Spleen (tissue), 11 donors: ENCODE measurements around the gene PIK3C2G. TPM values are rescaled to one million over a fixed set of nuclear protein-coding genes. Genes with fewer than 3 reads are reported as not detected.

Experiments used
- DNase-seq: peaks from one replicate; pipeline ENCODE4 v3.0.0-alpha.2; 2020
- H3K27ac ChIP-seq, 8 donors: fragments of 200-600 bp; sonication (generic) in 7 of 8; 1 replicate in 4 of 8; 2 replicates in 4 of 8; pipeline versions ENCODE4 v1.5.0 to v1.8.0; 2016 to 2021; ENCODE audit warnings: inconsistent platforms in 4 of 8, mild to moderate bottlenecking in 4 of 8, moderate library complexity in 1 of 8
- H3K27me3 ChIP-seq, 7 donors: fragments of 200-600 bp; sonication (generic) in 6 of 7; replicated peaks in 1 of 7; 1 replicate in 4 of 7; 2 replicates in 3 of 7; pipeline versions ENCODE4 v1.5.0 to v1.8.0; 2016 to 2021; ENCODE audit warnings: inconsistent platforms in 3 of 7, mild to moderate bottlenecking in 1 of 7
- H3K36me3 ChIP-seq, 6 donors: fragments of 200-600 bp; sonication (generic) in 5 of 6; 1 replicate in 4 of 6; 2 replicates in 2 of 6; pipeline versions ENCODE4 v1.5.0 to v1.8.0; 2016 to 2021; ENCODE audit warnings: inconsistent platforms in 2 of 6
- H3K4me1 ChIP-seq, 6 donors: fragments of 200-600 bp; sonication (generic) in 5 of 6; 1 replicate in 3 of 6; 2 replicates in 3 of 6; pipeline versions ENCODE4 v1.5.0 to v1.8.0; 2016 to 2021; ENCODE audit warnings: inconsistent platforms in 3 of 6
- H3K4me3 ChIP-seq, 8 donors: fragments of 200-600 bp; sonication (generic) in 7 of 8; 1 replicate in 4 of 8; 2 replicates in 4 of 8; pipeline versions ENCODE4 v1.5.0 to v1.8.0; 2016 to 2021; ENCODE audit warnings: inconsistent platforms in 4 of 8, mild to moderate bottlenecking in 4 of 8, moderate library complexity in 2 of 8
- H3K9me3 ChIP-seq, 8 donors: fragments of 200-600 bp; sonication (generic) in 7 of 8; 1 replicate in 4 of 8; 2 replicates in 4 of 8; pipeline versions ENCODE4 v1.5.0 to v1.8.0; 2016 to 2021; ENCODE audit warnings: inconsistent platforms in 4 of 8
- CTCF ChIP-seq, 11 experiments: fragments of 200-600 bp in 7 of 11; fragments of 450-650 bp in 4 of 11; sonication (generic) in 4 of 11; IDR thresholded peaks in 8 of 11; conservative IDR thresholded peaks in 3 of 11; 1 replicate in 7 of 11; 2 replicates in 4 of 11; pipeline versions ENCODE4 v1.4.0 to v1.8.0; 2016 to 2021; ENCODE audit warnings: antibody characterized with exemption in 11 of 11, inconsistent platforms in 4 of 11, mild to moderate bottlenecking in 1 of 11
- POLR2A ChIP-seq, 3 donors: fragments of 450-650 bp; IDR thresholded peaks; one replicate each; pipeline ENCODE4 v1.5.1; 2017; ENCODE audit warnings: antibody characterized with exemption in 3 of 3, mild to moderate bottlenecking in 1 of 3
- POLR2AphosphoS5 ChIP-seq, 3 donors: sonication (generic); formaldehyde crosslinking; IDR thresholded peaks; one replicate each; pipeline ENCODE4 v1.5.1; 2017; ENCODE audit warnings: antibody characterized with exemption in 3 of 3
- WGBS, 5 donors: extraction: QIAGEN DNeasy Blood & Tissue Kit in 3 of 5; methylation state at CpG; one replicate each; pipeline versions ENCODE4 v1.1.5 to v1.1.7; 2013 to 2018; 5-methylcytosine and 5-hydroxymethylcytosine counted together
- intact Hi-C: fragments of 100-400 bp; cut with DNase I; formaldehyde crosslinking; loops from one replicate; pipeline ENCODE4 v1.15.0; 2023; ENCODE audit warnings: low total_unique reads
- polyA plus RNA-seq, 3 donors: library from polyadenylated mRNA; stranded (reverse); fragments of 200-250 nt; gene quantifications; one replicate each; pipeline ENCODE4 v1.2.1, GENCODE V29; 2013
- total RNA-seq, 7 donors: library from RNA; depleted of rRNA in 3 of 7; stranded (reverse); fragments of >200 nt in 3 of 7; fragmentation: NEBNext Ultra II Directional in 4 of 7; extraction: Animal tissue kit (Norgen Biotek cat#: 25700) in 4 of 7; gene quantifications; one replicate each; pipeline versions ENCODE4 v1.1.0 to v1.2.1, GENCODE V29; 2016 to 2021
- donor health status: healthy with polysubstance abuse.
- donor health status: DM: no; HTN: no; CAD: no; lungs with moderate emphysema.
- donor health status: DM: no; HTN: no; CAD: no.
- donor health status: Bipolar disorder and iron deficiency.
- donor health status: healthy.
- donor health status: DM: no; HTN: no; CAD: no.
- donor health status: DM: yes; HTN: yes; CAD: no.

Gene PIK3C2G
- total and polyA plus RNA-seq, 10 donors: not detected

- intact Hi-C loops: no loop called here
- Histone ChIP-seq H3K4me1 (no peaks in the 10 kb centered on the region), H3K27ac (no peak overlapping the region), H3K9me3 (peaks cover 0 to 6% (median 0%) of the 10 kb centered on the region in 8 donors), H3K4me3 (no peak overlapping the region), H3K36me3 (no peaks in the 10 kb centered on the region), H3K27me3 (no peaks in the 10 kb centered on the region)
- DNase-seq: no peak
- WGBS, 5 donors: 69 to 93% (median 79%) methylated on average over 3 of the region's 3 CpGs
- no peak for TF ChIP-seq POLR2A (IDR thresholded peaks at IDR 0.05)
- TF ChIP-seq POLR2AphosphoS5 (IDR thresholded peaks at IDR 0.05): no peak
- TF ChIP-seq CTCF (IDR thresholded peaks at IDR 0.05 in 8 of 11, conservative IDR thresholded peaks at IDR 0.05 in 3 of 11): no peak
Measured at GRCh38 chr12:18551701-18552100, 290.4 kb downstream of the PIK3C2G start.

- WGBS, 5 donors: 86 to 94% (median 92%) methylated on average over 5 of the region's 5 CpGs
- TF ChIP-seq CTCF (IDR thresholded peaks at IDR 0.05 in 8 of 11, conservative IDR thresholded peaks at IDR 0.05 in 3 of 11) (no peak), POLR2AphosphoS5 (IDR thresholded peaks at IDR 0.05) (no peak), POLR2A (IDR thresholded peaks at IDR 0.05) (no peak)
- DNase-seq: no peak
- H3K27me3 ChIP-seq: no peaks in the 10 kb centered on the region
- no peaks in the 10 kb centered on the region for H3K36me3 ChIP-seq
- H3K4me1 ChIP-seq: no peaks in the 10 kb centered on the region
- H3K9me3 ChIP-seq: peaks cover 0 to 3% (median 0%) of the 10 kb centered on the region in 8 donors
- no peak overlapping the region for H3K4me3 ChIP-seq
- intact Hi-C loops: no loop called here
- H3K27ac ChIP-seq: no peak overlapping the region
Measured at GRCh38 chr12:18552829-18553228, 291.5 kb downstream of the PIK3C2G start.

GRCh38 chr12:18556161-18556560 lies 294.8 kb downstream of the PIK3C2G start:
- DNase-seq: no peak
- TF ChIP-seq CTCF (IDR thresholded peaks at IDR 0.05 in 8 of 11, conservative IDR thresholded peaks at IDR 0.05 in 3 of 11) (no peak), POLR2AphosphoS5 (IDR thresholded peaks at IDR 0.05) (no peak), POLR2A (IDR thresholded peaks at IDR 0.05) (no peak)
- Histone ChIP-seq H3K9me3 (no peaks in the 10 kb centered on the region), H3K4me1 (no peaks in the 10 kb centered on the region), H3K27ac (no peak overlapping the region), H3K36me3 (no peaks in the 10 kb centered on the region), H3K4me3 (no peak overlapping the region), H3K27me3 (no peaks in the 10 kb centered on the region)
- intact Hi-C loops: no loop called here
- WGBS, 5 donors: 72 to 88% (median 78%) methylated on average over 2 of the region's 2 CpGs

DNA sequence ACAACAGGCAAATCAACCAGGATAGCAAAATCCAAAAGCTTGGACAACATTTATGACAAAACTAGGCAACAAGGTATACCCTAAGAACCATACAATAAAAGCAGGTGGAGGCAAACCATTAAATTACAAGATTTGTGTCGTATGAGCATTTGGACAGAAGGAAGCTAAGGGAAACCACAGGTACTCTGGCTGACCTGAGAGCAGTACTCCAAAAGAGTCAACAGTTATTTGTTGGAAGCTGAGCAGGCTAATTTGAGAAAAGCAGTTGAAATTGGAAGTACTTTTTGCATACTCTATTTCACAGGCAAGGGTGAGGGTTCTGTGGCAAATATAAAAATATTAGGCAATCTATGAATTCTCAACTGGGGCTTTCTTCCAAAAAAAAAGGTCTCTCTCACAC lies 297.9 kb downstream of the PIK3C2G start:
- 41 to 78% (median 58%) methylated on average over 1 of the region's 1 CpG for WGBS, 5 donors
- no peak for DNase-seq
- H3K4me3 ChIP-seq: no peak overlapping the region
- no peak overlapping the region for H3K27ac ChIP-seq
- no peaks in the 10 kb centered on the region for H3K36me3 ChIP-seq
- H3K9me3 ChIP-seq: no peaks in the 10 kb centered on the region
- no peak for TF ChIP-seq POLR2A (IDR thresholded peaks at IDR 0.05)
- TF ChIP-seq POLR2AphosphoS5 (IDR thresholded peaks at IDR 0.05): no peak
- TF ChIP-seq CTCF (IDR thresholded peaks at IDR 0.05 in 8 of 11, conservative IDR thresholded peaks at IDR 0.05 in 3 of 11): no peak
- intact Hi-C loops: no loop called here
- no peaks in the 10 kb centered on the region for H3K27me3 ChIP-seq
- no peaks in the 10 kb centered on the region for H3K4me1 ChIP-seq
